Prostate gland (tissue), 2 donors: ENCODE results near the gene VPS13A.

Source experiments
- CTCF ChIP-seq, 4 experiments: fragments of 200-600 bp in 2 of 4; fragments of 450-650 bp in 2 of 4; sonication (generic) in 2 of 4; IDR thresholded peaks; 1 replicate in 3 of 4; 2 replicates in 1 of 4; pipeline ENCODE4 v1.5.1; 2016 to 2019; ENCODE audit warnings: antibody characterized with exemption in 4 of 4, mild to moderate bottlenecking in 2 of 4, moderate library complexity in 2 of 4
- POLR2A ChIP-seq: fragments of 450-650 bp; IDR thresholded peaks from one replicate; pipeline ENCODE4 v1.6.1; 2016; ENCODE audit warnings: antibody characterized with exemption, mild to moderate bottlenecking
- POLR2AphosphoS5 ChIP-seq: sonication (generic); formaldehyde crosslinking; IDR thresholded peaks from one replicate; pipeline ENCODE4 v1.6.1; 2017; ENCODE audit warnings: antibody characterized with exemption

GRCh38 chr9:77271023-77271690 lies 93.8 kb downstream of the VPS13A start:
- TF ChIP-seq CTCF (IDR thresholded peaks at IDR 0.05), result no peak
- TF ChIP-seq POLR2A, result no peak
- TF ChIP-seq POLR2AphosphoS5, result no peak
